Measurements from ENCODE around the gene INTS1.

DNA sequence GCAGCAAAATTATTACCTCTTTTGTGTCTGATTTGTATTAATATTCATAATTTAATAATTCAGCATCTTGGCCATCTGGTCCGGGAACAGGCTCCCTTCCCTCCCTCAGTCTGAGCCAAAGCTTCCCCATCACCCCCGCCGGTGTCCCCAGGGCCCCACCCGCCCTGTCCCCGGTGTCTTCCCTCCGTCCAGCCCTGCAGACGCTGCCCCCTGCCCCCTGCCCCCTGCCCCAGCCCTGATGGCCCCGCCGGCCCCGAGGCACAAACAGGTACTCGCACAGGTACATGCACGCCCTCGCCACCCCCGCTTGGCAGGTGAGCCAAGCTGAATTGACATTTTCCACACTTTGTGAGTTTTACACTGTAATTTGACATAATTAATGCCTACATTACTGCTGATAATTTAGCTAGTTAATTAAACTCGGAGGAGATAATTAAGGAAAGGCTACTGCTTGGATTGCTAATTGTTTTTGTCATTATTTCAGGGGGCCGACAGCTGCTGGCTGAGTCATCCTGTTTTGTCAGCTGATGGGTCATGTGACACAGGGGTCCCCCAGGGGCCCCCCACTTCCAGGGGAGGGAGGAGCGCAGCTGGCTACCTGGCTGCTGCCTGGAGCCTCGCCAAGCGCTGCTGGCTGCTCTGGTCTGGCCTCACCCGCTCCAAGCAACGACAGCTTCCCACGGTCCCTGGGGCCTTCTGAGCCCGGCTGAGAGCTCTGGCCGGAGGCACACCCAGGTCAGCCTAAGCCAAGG, 81.5 kb downstream of the INTS1 start:
- TF ChIP-seq, protein P1, sequence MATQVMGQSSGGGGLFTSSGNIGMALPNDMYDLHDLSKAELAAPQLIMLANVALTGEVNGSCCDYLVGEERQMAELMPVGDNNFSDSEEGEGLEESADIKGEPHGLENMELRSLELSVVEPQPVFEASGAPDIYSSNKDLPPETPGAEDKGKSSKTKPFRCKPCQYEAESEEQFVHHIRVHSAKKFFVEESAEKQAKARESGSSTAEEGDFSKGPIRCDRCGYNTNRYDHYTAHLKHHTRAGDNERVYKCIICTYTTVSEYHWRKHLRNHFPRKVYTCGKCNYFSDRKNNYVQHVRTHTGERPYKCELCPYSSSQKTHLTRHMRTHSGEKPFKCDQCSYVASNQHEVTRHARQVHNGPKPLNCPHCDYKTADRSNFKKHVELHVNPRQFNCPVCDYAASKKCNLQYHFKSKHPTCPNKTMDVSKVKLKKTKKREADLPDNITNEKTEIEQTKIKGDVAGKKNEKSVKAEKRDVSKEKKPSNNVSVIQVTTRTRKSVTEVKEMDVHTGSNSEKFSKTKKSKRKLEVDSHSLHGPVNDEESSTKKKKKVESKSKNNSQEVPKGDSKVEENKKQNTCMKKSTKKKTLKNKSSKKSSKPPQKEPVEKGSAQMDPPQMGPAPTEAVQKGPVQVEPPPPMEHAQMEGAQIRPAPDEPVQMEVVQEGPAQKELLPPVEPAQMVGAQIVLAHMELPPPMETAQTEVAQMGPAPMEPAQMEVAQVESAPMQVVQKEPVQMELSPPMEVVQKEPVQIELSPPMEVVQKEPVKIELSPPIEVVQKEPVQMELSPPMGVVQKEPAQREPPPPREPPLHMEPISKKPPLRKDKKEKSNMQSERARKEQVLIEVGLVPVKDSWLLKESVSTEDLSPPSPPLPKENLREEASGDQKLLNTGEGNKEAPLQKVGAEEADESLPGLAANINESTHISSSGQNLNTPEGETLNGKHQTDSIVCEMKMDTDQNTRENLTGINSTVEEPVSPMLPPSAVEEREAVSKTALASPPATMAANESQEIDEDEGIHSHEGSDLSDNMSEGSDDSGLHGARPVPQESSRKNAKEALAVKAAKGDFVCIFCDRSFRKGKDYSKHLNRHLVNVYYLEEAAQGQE (IDR thresholded peaks at IDR 0.05), result no peak
- TF ChIP-seq, protein P2, sequence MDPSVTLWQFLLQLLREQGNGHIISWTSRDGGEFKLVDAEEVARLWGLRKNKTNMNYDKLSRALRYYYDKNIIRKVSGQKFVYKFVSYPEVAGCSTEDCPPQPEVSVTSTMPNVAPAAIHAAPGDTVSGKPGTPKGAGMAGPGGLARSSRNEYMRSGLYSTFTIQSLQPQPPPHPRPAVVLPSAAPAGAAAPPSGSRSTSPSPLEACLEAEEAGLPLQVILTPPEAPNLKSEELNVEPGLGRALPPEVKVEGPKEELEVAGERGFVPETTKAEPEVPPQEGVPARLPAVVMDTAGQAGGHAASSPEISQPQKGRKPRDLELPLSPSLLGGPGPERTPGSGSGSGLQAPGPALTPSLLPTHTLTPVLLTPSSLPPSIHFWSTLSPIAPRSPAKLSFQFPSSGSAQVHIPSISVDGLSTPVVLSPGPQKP (IDR thresholded peaks at IDR 0.05; ENCODE audit: low read depth, low read length), result no peak
- TF ChIP-seq SREBF2 (IDR thresholded peaks at IDR 0.05), result no peak
- TF ChIP-seq, protein P3, sequence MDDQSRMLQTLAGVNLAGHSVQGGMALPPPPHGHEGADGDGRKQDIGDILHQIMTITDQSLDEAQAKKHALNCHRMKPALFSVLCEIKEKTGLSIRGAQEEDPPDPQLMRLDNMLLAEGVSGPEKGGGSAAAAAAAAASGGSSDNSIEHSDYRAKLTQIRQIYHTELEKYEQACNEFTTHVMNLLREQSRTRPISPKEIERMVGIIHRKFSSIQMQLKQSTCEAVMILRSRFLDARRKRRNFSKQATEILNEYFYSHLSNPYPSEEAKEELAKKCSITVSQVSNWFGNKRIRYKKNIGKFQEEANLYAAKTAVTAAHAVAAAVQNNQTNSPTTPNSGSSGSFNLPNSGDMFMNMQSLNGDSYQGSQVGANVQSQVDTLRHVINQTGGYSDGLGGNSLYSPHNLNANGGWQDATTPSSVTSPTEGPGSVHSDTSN (IDR thresholded peaks at IDR 0.05), result no peak
- TF ChIP-seq, protein P4, sequence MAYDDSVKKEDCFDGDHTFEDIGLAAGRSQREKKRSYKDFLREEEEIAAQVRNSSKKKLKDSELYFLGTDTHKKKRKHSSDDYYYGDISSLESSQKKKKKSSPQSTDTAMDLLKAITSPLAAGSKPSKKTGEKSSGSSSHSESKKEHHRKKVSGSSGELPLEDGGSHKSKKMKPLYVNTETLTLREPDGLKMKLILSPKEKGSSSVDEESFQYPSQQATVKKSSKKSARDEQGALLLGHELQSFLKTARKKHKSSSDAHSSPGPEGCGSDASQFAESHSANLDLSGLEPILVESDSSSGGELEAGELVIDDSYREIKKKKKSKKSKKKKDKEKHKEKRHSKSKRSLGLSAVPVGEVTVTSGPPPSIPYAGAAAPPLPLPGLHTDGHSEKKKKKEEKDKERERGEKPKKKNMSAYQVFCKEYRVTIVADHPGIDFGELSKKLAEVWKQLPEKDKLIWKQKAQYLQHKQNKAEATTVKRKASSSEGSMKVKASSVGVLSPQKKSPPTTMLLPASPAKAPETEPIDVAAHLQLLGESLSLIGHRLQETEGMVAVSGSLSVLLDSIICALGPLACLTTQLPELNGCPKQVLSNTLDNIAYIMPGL (CRISPR knock-in tag; IDR thresholded peaks at IDR 0.05; ENCODE audit: borderline replicate concordance), result no peak
- TF ChIP-seq, protein P5, sequence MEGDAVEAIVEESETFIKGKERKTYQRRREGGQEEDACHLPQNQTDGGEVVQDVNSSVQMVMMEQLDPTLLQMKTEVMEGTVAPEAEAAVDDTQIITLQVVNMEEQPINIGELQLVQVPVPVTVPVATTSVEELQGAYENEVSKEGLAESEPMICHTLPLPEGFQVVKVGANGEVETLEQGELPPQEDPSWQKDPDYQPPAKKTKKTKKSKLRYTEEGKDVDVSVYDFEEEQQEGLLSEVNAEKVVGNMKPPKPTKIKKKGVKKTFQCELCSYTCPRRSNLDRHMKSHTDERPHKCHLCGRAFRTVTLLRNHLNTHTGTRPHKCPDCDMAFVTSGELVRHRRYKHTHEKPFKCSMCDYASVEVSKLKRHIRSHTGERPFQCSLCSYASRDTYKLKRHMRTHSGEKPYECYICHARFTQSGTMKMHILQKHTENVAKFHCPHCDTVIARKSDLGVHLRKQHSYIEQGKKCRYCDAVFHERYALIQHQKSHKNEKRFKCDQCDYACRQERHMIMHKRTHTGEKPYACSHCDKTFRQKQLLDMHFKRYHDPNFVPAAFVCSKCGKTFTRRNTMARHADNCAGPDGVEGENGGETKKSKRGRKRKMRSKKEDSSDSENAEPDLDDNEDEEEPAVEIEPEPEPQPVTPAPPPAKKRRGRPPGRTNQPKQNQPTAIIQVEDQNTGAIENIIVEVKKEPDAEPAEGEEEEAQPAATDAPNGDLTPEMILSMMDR (IDR thresholded peaks at IDR 0.05), result no peak
- TF ChIP-seq RAD21 (conservative IDR thresholded peaks at IDR 0.05 in 1 of 2, IDR thresholded peaks at IDR 0.05 in 1 of 2), result no peak

All from A549 (cell line).